Glomerular endothelial cell (primary cell): ENCODE results near the gene RAP1GAP. TPM values are rescaled to one million over a fixed set of nuclear protein-coding genes. Genes with fewer than 3 reads are reported as not detected.
"Not testable (repeated sequence)": the region's sequence is repeated elsewhere in the genome, so short reads cannot be mapped to it uniquely, and the experiment has no call there.

Experiments
- DNase-seq: peaks from one replicate; pipeline ENCODE4 v3.0.0-alpha.2; 2011; ENCODE audit warnings: low read depth, low spot score; ENCODE audit errors: extremely low read depth
- total RNA-seq: library from RNA; depleted of rRNA; stranded (reverse); fragments of >200 nt; gene quantifications from 2 replicates; pipeline ENCODE4 v1.2.3, GENCODE V29; 2015

The RAP1GAP gene
- total RNA-seq, 1 donor from 2014 or later: not detected

- DNase-seq: peak; percentile 10
These were observed 21.5 kb downstream of the RAP1GAP start for GRCh38 chr1:21647431-21648351.

GRCh38 chr1:21645550-21645949 lies 23.6 kb downstream of the RAP1GAP start:
- DNase-seq: no peak

DNA sequence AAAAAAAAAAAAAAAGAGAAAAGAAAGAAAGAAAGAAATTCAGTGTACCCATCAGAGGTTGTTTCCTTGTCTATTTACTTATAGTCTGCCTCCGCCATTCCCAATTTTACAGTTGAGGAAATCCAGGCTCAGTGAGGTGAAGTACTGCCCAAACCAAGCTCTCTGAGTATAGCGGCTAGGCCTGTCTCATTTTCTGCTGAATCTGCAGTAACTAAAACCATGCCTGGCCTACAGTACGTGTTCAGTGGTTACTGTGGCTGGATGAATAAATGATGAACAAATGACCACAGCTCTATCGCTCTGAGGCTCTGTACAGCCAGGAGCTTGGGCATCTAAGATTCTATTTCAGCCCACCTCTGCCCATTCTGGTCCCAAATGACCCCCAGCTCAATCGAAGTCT lies 24.3 kb downstream of the RAP1GAP start:
- no peak for DNase-seq

DNA sequence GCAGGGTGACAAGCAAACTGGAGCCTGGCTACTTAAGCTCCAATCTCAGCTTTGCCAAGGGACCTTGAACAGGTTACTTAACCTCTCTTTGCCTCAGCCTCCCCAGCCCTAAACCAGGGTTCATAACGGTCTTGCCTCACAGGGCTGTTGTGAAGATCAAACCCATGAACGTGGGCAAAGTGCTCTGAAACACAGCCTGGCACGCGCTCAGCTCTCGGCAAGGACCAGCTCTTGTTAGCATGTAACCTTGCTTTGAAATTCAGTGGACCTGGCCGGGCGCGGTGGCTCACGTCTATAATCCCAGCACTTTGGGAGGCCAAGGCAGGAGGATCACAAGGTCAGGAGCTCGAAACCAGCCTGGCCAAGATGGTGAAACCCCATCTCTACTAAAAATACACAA lies 24.8 kb downstream of the RAP1GAP start:
- no peak for DNase-seq

DNA sequence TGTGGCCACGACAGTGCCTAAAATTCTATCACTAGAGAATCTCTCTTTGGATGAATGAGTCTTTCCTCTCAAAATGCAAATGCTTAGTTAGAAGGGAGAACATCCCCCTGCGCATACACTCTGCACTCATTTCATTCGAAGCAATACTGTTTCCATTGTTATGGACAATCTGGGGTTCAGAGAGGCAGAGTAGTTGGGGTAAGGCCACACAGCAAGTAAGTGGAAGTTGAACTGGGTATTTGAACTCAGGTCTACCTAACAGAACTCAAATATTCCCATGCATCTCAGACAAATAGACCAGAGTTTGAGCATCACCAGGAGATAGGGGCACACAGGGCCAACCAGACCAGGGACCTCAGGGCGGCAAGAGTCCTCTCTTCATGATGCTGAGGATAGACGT lies 25.5 kb downstream of the RAP1GAP start:
- DNase-seq: no peak

DNA sequence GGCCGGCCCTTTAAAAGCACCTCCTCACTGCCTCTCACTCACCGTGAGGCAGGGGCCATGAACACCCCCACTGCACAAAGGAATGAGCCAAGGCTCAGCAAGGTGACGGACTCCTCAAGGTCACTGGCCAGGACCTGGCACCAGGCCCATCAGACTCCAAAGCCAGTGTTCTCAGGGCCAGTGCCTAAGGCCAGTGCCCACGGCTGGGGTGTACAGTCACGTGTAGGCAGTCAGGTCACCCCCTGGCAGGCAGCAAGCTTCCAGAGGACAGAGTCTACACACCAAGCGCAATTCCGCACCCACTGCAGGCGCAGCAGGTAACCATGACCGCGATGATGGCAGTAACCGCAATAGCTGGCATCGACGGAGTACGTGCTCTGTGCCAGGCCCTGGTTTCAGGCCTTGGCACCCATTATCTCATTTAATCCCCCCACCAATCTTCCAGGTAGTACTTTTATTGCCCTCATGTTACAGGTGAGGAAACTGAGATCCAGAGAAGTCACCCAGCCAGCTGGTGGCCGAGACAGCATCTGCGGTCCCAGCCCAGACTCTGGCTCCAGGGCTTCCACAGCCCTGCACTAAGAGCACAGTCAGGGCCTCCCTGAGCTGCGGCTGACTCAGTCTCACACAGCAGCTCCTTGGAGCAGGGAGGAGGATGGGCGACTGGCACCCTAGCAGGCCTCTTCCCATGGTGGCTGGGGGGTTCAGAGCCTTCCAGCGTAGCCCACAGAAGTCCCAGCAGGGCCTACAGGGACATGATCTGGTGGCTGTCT lies 27.0 kb downstream of the RAP1GAP start:
- no peak for DNase-seq

DNA sequence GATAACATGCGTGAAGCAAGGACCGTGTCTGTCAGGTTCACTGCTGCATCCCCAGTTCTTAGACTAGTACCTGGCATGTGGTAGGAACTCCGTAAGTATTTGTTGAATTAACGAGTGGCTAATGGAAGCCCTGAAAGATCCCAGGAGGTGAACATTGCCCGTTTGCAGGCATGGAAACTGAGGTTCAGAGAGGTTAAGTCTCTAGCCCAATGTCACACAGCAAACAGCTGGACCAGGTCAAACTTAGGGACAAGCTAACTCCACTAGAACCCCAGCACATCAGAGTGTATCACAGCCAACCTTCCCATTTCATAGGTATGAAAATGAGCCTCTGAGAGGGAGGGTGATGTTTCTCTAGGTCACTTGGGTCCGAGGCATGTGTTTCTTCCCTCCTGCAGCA lies 27.6 kb downstream of the RAP1GAP start:
- no peak for DNase-seq

DNA sequence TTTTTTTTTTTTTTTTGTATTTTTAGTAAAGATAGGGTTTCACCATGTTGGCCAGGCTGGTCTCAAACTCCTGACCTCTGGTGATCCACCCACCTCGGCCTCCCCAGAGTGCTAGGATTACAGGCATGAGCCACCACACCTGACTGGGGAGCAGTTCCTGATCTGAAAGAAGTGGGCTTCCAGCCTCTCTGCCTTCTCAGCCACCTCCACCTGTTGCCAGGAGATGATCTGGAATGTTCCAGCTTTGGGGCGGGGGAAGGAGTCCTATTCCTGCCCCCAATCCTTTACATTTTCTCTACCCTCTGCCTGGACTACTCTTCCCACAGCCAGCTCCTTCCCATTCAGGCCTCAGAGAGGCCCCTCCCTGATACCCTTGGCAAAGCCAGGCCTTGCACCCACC lies 28.1 kb downstream of the RAP1GAP start:
- no peak for DNase-seq

DNA sequence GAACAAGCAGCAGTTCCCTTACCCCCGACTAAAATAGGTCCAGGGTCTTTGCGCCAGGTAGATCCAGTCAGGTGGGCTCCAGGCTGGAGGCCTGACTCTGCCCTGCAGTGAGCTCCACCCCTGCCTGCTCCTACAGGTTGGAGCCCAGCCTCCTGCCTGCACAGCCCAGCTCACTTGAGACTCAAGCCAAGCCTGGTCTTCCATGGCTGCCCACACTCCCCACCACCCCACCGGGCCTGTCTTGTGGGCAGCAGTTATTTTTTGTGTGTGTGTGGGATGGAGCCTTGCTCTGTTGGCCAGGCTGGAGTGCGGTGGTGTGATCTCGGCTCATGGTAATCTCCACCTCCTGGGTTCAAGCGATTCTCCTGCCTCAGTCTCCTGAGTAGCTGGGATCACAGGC lies 28.5 kb downstream of the RAP1GAP start:
- DNase-seq: no peak

GRCh38 chr1:21639594-21640041 lies 29.5 kb downstream of the RAP1GAP start:
- DNase-seq: no peak

GRCh38 chr1:21638531-21639341 lies 30.4 kb downstream of the RAP1GAP start:
- no peak for DNase-seq

DNA sequence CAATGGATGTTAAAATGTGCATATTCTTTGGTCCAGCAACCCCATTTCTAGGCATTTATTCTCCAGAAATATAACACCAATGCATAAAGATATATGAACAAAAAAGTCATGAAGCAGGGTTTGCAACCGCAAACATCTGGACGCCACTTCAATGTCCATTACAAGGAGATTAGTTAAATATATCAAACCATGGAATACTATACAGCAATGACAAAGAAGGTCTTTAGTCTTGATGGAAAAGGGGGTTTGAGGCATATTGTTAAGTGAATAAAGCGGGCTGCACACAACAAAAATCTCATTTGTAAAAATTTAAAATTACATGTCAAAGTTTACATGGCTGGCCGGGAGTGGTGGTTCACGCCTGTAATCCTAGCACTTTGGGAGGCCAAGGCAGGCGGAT lies 31.6 kb downstream of the RAP1GAP start:
- no peak for DNase-seq

GRCh38 chr1:21636029-21636428 lies 33.1 kb downstream of the RAP1GAP start:
- DNase-seq: no peak

GRCh38 chr1:21634806-21635535 lies 34.2 kb downstream of the RAP1GAP start:
- no peak for DNase-seq

DNA sequence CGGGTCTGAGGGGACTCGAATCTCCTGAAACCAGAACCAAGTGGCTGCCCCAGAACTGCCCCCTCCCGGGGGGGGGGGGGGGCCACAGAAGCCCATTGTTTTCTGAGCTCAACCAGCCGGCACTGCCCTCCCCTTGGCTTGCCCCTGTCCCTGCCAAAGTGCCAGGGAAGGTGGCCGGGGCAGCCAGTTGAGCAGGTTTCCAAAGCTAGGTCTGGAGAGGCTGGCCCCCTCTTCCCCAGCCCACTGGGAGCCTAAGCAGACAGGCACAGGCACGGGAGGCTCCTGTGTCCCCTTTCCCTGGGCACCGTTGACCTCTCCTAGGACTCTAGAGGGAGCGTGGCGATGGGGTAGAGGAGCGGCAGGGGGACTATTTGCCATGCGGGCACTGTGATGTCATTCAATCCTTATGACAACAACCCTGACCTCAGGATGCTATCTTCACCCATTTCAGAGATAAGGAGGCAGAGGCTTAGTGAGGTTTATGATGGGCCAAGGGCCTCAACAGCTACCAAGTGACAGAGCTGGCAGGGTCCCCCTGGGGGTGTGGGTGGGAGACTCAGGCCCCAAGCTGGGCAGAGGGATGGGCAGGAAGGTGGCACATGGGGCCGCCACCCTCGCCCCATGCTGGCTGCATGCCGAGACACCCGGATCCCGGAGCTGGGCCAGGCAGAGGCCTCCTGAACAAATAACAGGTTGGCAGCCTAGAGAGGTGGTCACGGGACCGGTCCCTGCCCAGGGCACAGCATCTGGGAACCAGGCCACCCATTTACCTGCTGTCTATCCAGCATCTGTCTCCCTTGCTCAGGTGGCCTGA lies 35.0 kb downstream of the RAP1GAP start:
- no peak for DNase-seq

DNA sequence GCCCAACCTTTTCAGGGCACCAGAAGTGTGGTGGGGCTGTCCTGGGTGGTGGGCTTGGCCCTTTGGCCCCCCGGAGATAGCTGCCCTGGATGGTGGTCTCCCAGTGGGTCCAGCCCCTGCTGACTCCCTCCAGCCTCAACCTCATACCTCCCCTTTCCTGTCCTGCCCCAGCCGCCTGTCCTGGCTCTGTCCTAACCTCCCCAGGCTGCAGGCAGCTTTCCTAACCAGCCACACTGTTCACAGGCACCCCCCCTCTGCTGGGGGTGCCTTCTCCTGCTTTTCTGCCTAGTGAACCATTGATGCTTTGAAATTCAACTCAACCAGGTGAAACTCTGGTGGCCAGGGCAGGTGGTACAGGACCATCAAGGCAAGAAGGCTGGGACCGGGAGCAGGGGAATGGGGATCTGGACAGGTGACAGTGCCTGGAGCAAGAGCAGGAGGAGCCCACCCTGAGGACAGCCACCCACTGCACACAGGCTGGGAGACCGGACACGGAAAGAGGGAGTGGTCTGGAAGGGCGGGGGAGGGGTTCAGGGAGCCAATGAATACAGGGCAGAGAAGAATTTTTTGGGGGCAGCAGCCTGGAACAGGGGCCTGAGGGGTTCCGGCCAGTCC lies 35.9 kb downstream of the RAP1GAP start:
- DNase-seq: no peak

DNA sequence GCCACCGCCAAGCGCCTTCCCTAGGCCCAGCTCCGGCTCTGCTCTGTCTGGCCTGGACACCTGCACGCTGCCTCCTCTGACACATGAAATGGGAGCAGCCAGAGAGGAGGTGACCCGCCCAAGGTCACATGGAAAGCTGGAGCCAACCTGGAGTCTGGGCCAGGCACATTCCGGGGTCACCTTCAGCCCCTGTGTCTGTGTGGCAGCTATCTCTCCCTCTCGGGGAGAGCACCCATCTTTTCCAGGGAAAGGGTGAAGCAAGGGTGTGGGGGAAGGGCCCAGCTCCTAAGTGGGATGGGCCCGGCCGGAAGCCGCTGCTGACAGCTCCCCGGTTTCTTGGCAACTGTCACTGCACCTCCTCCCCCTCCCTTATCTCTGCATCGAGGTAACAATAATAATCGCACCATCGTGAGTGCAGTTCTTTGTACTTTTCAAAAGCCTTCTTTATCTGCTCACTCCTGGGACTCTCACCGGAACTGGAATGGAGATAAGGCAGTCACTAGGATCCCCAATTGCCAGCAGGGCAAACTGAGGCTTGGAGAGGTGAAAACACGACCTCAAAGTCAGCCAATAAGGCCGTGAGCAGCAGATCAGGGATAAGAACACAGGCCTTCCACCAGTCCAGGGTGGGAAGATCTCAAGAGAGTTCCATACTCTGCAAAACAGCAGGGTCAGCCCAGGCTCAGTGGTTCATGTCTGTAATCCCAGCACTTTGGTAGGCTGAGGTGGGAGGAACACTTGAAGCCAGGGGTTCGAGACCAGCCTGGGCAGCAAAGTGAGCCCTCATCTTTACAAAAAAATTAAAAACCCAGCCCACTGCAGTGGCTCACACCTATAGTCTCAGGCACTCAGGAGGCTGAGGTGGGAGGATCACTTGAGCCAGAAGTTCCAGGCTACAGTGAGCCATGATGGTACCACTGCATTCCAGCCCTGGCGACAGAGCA lies 36.9 kb downstream of the RAP1GAP start:
- no peak for DNase-seq

DNA sequence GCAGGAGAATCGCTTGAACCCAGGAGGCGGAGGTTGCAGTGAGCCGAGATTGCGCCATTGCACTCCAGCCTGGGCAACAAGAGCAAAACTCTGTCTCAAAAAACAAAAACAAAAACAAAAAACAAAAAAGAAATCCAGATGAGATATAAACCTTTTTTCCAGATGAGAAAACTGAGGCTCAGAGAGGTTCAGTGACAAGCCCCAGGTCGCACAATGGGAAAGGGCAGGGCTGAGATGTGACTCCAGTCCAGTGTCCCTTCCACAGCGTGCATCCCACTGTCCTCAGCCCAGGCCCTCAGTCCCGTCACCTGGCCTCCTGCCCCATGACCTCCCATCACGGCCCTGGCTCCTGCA lies 37.6 kb downstream of the RAP1GAP start:
- DNase-seq: not testable (repeated sequence)
